SK-N-SH treated with all-trans-retinoic acid at 6 μM for 48 hours (cell line): ENCODE results near the gene ZNF384.

Source experiments
- ATAC-seq: fragments of 200-7000 bp; cut with Tn5 transposase; 3 replicates; pipeline ENCODE4 v1.9.1; 2020; ENCODE audit warnings: mild to moderate bottlenecking, moderate library complexity
- ARNTL ChIP-seq: fragments of 450-650 bp; formaldehyde crosslinking; IDR thresholded peaks from 2 replicates; pipeline ENCODE4 v1.5.0; 2020; ENCODE audit warnings: low read depth, mild to moderate bottlenecking, moderate library complexity, borderline replicate concordance
- BACH2 ChIP-seq: fragments of 250-450 bp; sonication (Bioruptor Pico); IDR thresholded peaks from 2 replicates; pipeline ENCODE4 v1.9.0; 2021; ENCODE audit warnings: mild to moderate bottlenecking, borderline replicate concordance
- CSDC2 ChIP-seq: fragments of 250-450 bp; sonication (Bioruptor Pico); IDR thresholded peaks from 2 replicates; pipeline ENCODE4 v1.5.0; 2020; ENCODE audit warnings: mild to moderate bottlenecking, moderate library complexity
- CSRNP3 ChIP-seq: fragments of 250-450 bp; sonication (Bioruptor Pico); IDR thresholded peaks from 2 replicates; pipeline ENCODE4 v1.5.1; 2021; ENCODE audit warnings: mild to moderate bottlenecking, moderate library complexity
- ESRRG ChIP-seq: fragments of 250-450 bp; sonication (Bioruptor Pico); IDR thresholded peaks from 2 replicates; pipeline ENCODE4 v1.6.1; 2021; ENCODE audit warnings: mild to moderate bottlenecking
- GLIS3 ChIP-seq: fragments of 250-450 bp; sonication (Bioruptor Pico); IDR thresholded peaks from 2 replicates; pipeline ENCODE4 v1.5.0; 2020; ENCODE audit warnings: mild to moderate bottlenecking, moderate library complexity
- ISL1 ChIP-seq: fragments of 250-450 bp; sonication (Bioruptor Pico); IDR thresholded peaks from 2 replicates; pipeline ENCODE4 v2.1.2; 2022; ENCODE audit warnings: mild to moderate bottlenecking, moderate library complexity
- OSR1 ChIP-seq: fragments of 250-450 bp; sonication (Bioruptor Pico); IDR thresholded peaks from 2 replicates; pipeline ENCODE4 v1.8.0; 2022; ENCODE audit warnings: moderate library complexity, mild to moderate bottlenecking, inconsistent platforms
- PATZ1 ChIP-seq: fragments of 250-450 bp; sonication (Bioruptor Pico); IDR thresholded peaks from 2 replicates; pipeline ENCODE4 v1.8.0; 2020; ENCODE audit warnings: mild to moderate bottlenecking, moderate library complexity, borderline replicate concordance
- POU6F1 ChIP-seq: fragments of 250-450 bp; sonication (Bioruptor Pico); IDR thresholded peaks from 2 replicates; pipeline ENCODE4 v1.8.0; 2021; ENCODE audit warnings: low read depth, mild to moderate bottlenecking, moderate library complexity, borderline replicate concordance
- RARB ChIP-seq: fragments of 250-450 bp; sonication (Bioruptor Pico); IDR thresholded peaks from 2 replicates; pipeline ENCODE4 v1.8.0; 2021; ENCODE audit warnings: mild to moderate bottlenecking, moderate library complexity
- SNAI2 ChIP-seq: fragments of 250-450 bp; sonication (Bioruptor Pico); IDR thresholded peaks from 2 replicates; pipeline ENCODE4 v1.5.0; 2020; ENCODE audit warnings: mild to moderate bottlenecking, moderate library complexity
- TCF4 ChIP-seq: fragments of 250-450 bp; sonication (Bioruptor Pico); IDR thresholded peaks from 2 replicates; pipeline ENCODE4 v1.8.0; 2021; ENCODE audit warnings: mild to moderate bottlenecking, moderate library complexity, borderline replicate concordance
- TOX ChIP-seq: fragments of 250-450 bp; sonication (Bioruptor Pico); IDR thresholded peaks from 2 replicates; pipeline ENCODE4 v1.8.0; 2021; ENCODE audit warnings: mild to moderate bottlenecking, moderate library complexity, borderline replicate concordance
- ZC3H10 ChIP-seq: fragments of 250-450 bp; sonication (Bioruptor Pico); IDR thresholded peaks from 2 replicates; pipeline ENCODE4 v1.5.1; 2021; ENCODE audit warnings: mild to moderate bottlenecking, moderate library complexity
- ZFP3 ChIP-seq: fragments of 250-450 bp; sonication (Bioruptor Pico); IDR thresholded peaks from 2 replicates; pipeline ENCODE4 v1.5.0; 2020; ENCODE audit warnings: mild to moderate bottlenecking, moderate library complexity
- ZFP30 ChIP-seq: fragments of 450-650 bp; formaldehyde crosslinking; IDR thresholded peaks from 2 replicates; pipeline ENCODE4 v1.5.0; 2022; ENCODE audit warnings: mild to moderate bottlenecking, moderate library complexity
- ZNF565 ChIP-seq: fragments of 450-650 bp; formaldehyde crosslinking; conservative IDR thresholded peaks from 2 replicates; pipeline ENCODE4 v1.5.0; 2020; ENCODE audit warnings: low read depth, mild to moderate bottlenecking, moderate library complexity
- ZNF8 ChIP-seq: fragments of 450-650 bp; formaldehyde crosslinking; IDR thresholded peaks from 2 replicates; pipeline ENCODE4 v1.5.0; 2020; ENCODE audit warnings: mild to moderate bottlenecking, moderate library complexity
- TF ChIP-seq, protein P1 (sequence below): fragments of 250-450 bp; sonication (Bioruptor Pico); IDR thresholded peaks from 2 replicates; pipeline ENCODE4 v1.5.1; 2020; ENCODE audit warnings: low read depth, mild to moderate bottlenecking, moderate library complexity
- TF ChIP-seq, protein P2 (sequence below): fragments of 250-450 bp; sonication (Bioruptor Pico); IDR thresholded peaks from 2 replicates; pipeline ENCODE4 v1.5.0; 2020; ENCODE audit warnings: mild to moderate bottlenecking, moderate library complexity

ZNF384 gene

DNA sequence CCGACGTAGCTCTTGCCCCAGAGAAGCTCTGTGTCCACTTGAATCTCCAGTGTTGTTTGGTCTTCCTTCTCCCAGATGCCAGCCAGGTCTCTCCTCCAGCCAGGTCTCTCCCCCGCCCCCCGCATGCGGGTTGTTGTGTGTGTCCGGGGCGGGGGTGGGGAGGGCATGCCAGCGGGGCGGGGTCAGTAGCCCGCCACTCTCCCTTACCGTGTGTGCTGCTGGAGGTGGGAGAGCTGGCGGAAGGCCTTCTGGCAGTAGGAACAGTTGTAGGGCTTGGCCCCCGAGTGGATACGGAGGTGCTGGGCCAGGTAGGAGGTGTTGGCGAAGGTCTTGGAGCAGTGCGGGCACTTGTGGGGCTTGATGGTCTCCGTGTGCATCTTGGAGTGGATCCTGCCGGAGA lies 17.0 kb downstream of the ZNF384 start:
- ATAC-seq, result no peak
- TF ChIP-seq, protein P1, sequence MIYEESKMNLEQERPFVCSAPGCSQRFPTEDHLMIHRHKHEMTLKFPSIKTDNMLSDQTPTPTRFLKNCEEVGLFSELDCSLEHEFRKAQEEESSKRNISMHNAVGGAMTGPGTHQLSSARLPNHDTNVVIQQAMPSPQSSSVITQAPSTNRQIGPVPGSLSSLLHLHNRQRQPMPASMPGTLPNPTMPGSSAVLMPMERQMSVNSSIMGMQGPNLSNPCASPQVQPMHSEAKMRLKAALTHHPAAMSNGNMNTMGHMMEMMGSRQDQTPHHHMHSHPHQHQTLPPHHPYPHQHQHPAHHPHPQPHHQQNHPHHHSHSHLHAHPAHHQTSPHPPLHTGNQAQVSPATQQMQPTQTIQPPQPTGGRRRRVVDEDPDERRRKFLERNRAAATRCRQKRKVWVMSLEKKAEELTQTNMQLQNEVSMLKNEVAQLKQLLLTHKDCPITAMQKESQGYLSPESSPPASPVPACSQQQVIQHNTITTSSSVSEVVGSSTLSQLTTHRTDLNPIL (CRISPR knock-in tag), result no peak
- TF ChIP-seq ARNTL (no peak), CSRNP3 (no peak), ESRRG (CRISPR knock-in tag) (no peak), PATZ1 (CRISPR knock-in tag) (no peak), CSDC2 (CRISPR knock-in tag) (no peak), POU6F1 (CRISPR knock-in tag) (no peak), BACH2 (no peak), OSR1 (CRISPR knock-in tag) (no peak), GLIS3 (CRISPR knock-in tag) (no peak), SNAI2 (CRISPR knock-in tag) (no peak), ISL1 (CRISPR knock-in tag) (no peak), ZNF8 (CRISPR knock-in tag) (no peak), ZFP3 (no peak), TCF4 (CRISPR knock-in tag) (no peak)
- TF ChIP-seq, all 23 proteins: peak for 0

DNA sequence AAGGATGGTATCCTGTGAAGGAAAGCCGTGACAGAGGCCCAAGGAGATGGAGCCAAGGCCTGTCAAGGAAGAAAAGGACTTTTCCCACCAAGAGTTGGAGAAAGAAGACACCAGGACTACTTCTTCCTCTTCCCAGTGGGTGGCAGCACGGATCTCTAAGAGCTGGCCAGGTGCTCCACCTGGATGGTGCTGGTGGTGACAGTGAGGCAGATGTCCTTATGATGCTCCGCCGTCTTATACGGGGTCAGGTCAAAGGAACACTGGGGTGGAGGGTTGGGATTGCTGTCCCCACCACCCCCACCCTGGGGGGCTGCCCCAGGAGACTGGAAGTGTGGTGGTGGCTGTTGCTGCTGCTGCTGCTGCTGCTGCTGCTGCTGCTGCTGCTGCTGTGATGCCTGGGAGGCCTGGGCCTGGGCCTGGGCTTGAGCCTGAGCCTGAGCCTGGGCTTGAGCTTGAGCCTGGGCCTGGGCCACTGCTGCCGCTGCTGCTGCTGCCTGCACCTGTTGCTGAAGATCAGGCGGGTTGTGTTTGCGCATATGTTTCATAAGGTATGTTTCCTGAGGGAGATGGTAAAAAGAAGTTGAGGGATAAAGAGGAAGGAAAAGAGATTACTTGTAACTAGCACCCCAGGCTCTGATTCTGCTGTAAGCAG lies 21.5 kb downstream of the ZNF384 start:
- TF ChIP-seq SNAI2 (CRISPR knock-in tag) (no peak), ESRRG (CRISPR knock-in tag) (no peak), RARB (CRISPR knock-in tag) (no peak), ZC3H10 (no peak), BACH2 (no peak), OSR1 (CRISPR knock-in tag) (no peak), ISL1 (CRISPR knock-in tag) (no peak), POU6F1 (CRISPR knock-in tag) (no peak), ZFP30 (CRISPR knock-in tag) (no peak)
- TF ChIP-seq, protein P2, sequence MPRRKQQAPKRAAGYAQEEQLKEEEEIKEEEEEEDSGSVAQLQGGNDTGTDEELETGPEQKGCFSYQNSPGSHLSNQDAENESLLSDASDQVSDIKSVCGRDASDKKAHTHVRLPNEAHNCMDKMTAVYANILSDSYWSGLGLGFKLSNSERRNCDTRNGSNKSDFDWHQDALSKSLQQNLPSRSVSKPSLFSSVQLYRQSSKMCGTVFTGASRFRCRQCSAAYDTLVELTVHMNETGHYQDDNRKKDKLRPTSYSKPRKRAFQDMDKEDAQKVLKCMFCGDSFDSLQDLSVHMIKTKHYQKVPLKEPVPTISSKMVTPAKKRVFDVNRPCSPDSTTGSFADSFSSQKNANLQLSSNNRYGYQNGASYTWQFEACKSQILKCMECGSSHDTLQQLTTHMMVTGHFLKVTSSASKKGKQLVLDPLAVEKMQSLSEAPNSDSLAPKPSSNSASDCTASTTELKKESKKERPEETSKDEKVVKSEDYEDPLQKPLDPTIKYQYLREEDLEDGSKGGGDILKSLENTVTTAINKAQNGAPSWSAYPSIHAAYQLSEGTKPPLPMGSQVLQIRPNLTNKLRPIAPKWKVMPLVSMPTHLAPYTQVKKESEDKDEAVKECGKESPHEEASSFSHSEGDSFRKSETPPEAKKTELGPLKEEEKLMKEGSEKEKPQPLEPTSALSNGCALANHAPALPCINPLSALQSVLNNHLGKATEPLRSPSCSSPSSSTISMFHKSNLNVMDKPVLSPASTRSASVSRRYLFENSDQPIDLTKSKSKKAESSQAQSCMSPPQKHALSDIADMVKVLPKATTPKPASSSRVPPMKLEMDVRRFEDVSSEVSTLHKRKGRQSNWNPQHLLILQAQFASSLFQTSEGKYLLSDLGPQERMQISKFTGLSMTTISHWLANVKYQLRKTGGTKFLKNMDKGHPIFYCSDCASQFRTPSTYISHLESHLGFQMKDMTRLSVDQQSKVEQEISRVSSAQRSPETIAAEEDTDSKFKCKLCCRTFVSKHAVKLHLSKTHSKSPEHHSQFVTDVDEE (CRISPR knock-in tag), result no peak
- no peak for ATAC-seq

- no peak for ATAC-seq
- TF ChIP-seq ZNF565 (CRISPR knock-in tag), result no peak
- TF ChIP-seq TOX (CRISPR knock-in tag), result no peak
- no peak for TF ChIP-seq CSDC2 (CRISPR knock-in tag)
- TF ChIP-seq, protein P1 (CRISPR knock-in tag), result no peak
- TF ChIP-seq RARB (CRISPR knock-in tag), result no peak
- TF ChIP-seq ZFP30 (CRISPR knock-in tag), result no peak
- TF ChIP-seq ZFP3, result no peak
- TF ChIP-seq, protein P2 (CRISPR knock-in tag), result no peak
These were observed 23.0 kb downstream of the ZNF384 start for GRCh38 chr12:6666211-6666610.
